GM12878 (cell line): Measurements from ENCODE around the gene ARFIP1. TPM values are rescaled to one million over a fixed set of nuclear protein-coding genes. Genes with fewer than 3 reads are reported as not detected.

Source experiments
- ATAC-seq: fragments of 200-7000 bp; cut with Tn5 transposase; 3 replicates; pipeline ENCODE4 v1.9.1; 2020; ENCODE audit warnings: mild to moderate bottlenecking, moderate library complexity
- BruUV-seq: library from RNA; stranded (reverse); fragments of 400-500 nt; replicated peaks from 2 replicates; lab custom pipeline; 2021; lab: Mats Ljungman, UMichigan
- CTCF ChIA-PET: fragments of 300-600 bp; sonication (Branson Sonifier 250); formaldehyde crosslinking; extraction: SDS; loops from one replicate; lab custom pipeline; 2021; ENCODE audit warnings: inconsistent platforms; lab: Yijun Ruan, JAX
- POLR2A ChIA-PET: fragments of 350-600 bp; formaldehyde crosslinking; extraction: SDS; loops from one replicate; lab custom pipeline; 2021; ENCODE audit warnings: inconsistent platforms; lab: Charles Lee
- RAD21 ChIA-PET: fragments of 300-600 bp; sonication (Branson Sonifier 250); formaldehyde crosslinking; loops from one replicate; lab custom pipeline; 2023; ENCODE audit warnings: antibody characterized with exemption; ENCODE audit not compliant: unreplicated experiment; lab: Charles Lee
- SMC1A ChIA-PET: fragments of 300-600 bp; sonication (Branson Sonifier 250); formaldehyde crosslinking; loops from one replicate; lab custom pipeline; 2023; ENCODE audit not compliant: unreplicated experiment, uncharacterized antibody; lab: Charles Lee
- DNase-seq: peaks from one replicate; pipeline ENCODE4 v3.0.0-alpha.2; 2011; ENCODE audit warnings: low read depth, low spot score
- FAIRE-seq: peaks from 3 replicates; lab custom pipeline; 2011; peaks lifted over from hg19 to GRCh38; lab: Jason Lieb, UNC
- H2AFZ ChIP-seq: 2 replicates; pipeline ENCODE4 v1.6.0; 2011; ENCODE audit warnings: low read depth, low read length, control low read depth; ENCODE audit not compliant: control insufficient read depth
- H3K27ac ChIP-seq: 2 replicates; pipeline ENCODE4 v1.5.1; 2011; ENCODE audit warnings: control low read depth; ENCODE audit not compliant: control insufficient read depth, insufficient read depth
- H3K27me3 ChIP-seq, 2 experiments: replicated peaks in 1 of 2; 2 replicates each; pipeline versions ENCODE4 v1.6.0 to v1.6.1; 2011; ENCODE audit warnings: low read length in 1 of 2; ENCODE audit not compliant: control insufficient read depth in 2 of 2, insufficient read depth in 2 of 2
- H3K36me3 ChIP-seq, 2 experiments: 2 replicates each; pipeline ENCODE4 v1.5.1; 2011; ENCODE audit warnings: low read length in 1 of 2; ENCODE audit not compliant: control insufficient read depth in 2 of 2, insufficient read depth in 2 of 2
- H3K4me1 ChIP-seq: 2 replicates; pipeline ENCODE4 v1.6.1; 2011; ENCODE audit warnings: mild to moderate bottlenecking, low read length, moderate library complexity, mixed read lengths; ENCODE audit not compliant: control insufficient read depth, insufficient read depth
- H3K4me2 ChIP-seq: 2 replicates; pipeline ENCODE4 v1.6.0; 2011; ENCODE audit warnings: control low read depth; ENCODE audit not compliant: control insufficient read depth, insufficient read depth
- H3K4me3 ChIP-seq: fragments of 200-600 bp; sonication (generic); 2 replicates; pipeline ENCODE4 v1.5.1; 2016
- H3K79me2 ChIP-seq: 2 replicates; pipeline ENCODE4 v1.6.0; 2011; ENCODE audit warnings: low read length; ENCODE audit not compliant: control insufficient read depth, insufficient read depth
- H3K9ac ChIP-seq: 2 replicates; pipeline ENCODE4 v1.8.0; 2011; ENCODE audit warnings: low read length, control low read depth, mixed read lengths; ENCODE audit not compliant: control insufficient read depth, insufficient read depth
- H3K9me3 ChIP-seq: replicated peaks from 3 replicates; pipeline ENCODE4 v1.5.1; 2011; ENCODE audit warnings: mild to moderate bottlenecking, low read length; ENCODE audit not compliant: control insufficient read depth, insufficient read depth
- H4K20me1 ChIP-seq: 2 replicates; pipeline ENCODE4 v1.6.0; 2011; ENCODE audit not compliant: control insufficient read depth, insufficient read depth
- BACH1 ChIP-seq: fragments of 450-650 bp; IDR thresholded peaks from 2 replicates; pipeline ENCODE4 v1.6.1; 2017; ENCODE audit warnings: mild to moderate bottlenecking, borderline replicate concordance
- CEBPB ChIP-seq, 2 experiments: fragments of 150-350 bp in 1 of 2; IDR thresholded peaks; 2 replicates each; pipeline ENCODE4 v1.6.1; 2012 to 2014; ENCODE audit warnings: low read depth in 2 of 2, low read length in 2 of 2, borderline replicate concordance in 1 of 2, inconsistent platforms in 1 of 2
- EP300 ChIP-seq, 2 experiments: fragments of 150-350 bp in 1 of 2; IDR thresholded peaks; 2 replicates each; pipeline ENCODE4 v1.6.1; 2011 to 2012; ENCODE audit warnings: low read depth in 2 of 2, low read length in 2 of 2, borderline replicate concordance in 1 of 2, improper control_type of control experiment in 1 of 2, inconsistent platforms in 1 of 2; ENCODE audit not compliant: control insufficient read depth in 1 of 2
- IRF3 ChIP-seq: fragments of 450-650 bp; IDR thresholded peaks from 2 replicates; pipeline ENCODE4 v1.6.1; 2014; ENCODE audit warnings: mild to moderate bottlenecking
- MLLT1 ChIP-seq: fragments of 450-650 bp; IDR thresholded peaks from 2 replicates; pipeline ENCODE4 v1.6.1; 2016; ENCODE audit warnings: mild to moderate bottlenecking
- NFYB ChIP-seq: IDR thresholded peaks from 2 replicates; pipeline ENCODE4 v1.6.1; 2011; ENCODE audit warnings: low read depth, mild to moderate bottlenecking, low read length, improper control_type of control experiment, moderate library complexity; ENCODE audit not compliant: insufficient read depth
- NKRF ChIP-seq: fragments of 450-650 bp; conservative IDR thresholded peaks from 2 replicates; pipeline ENCODE4 v1.6.1; 2017; ENCODE audit warnings: mild to moderate bottlenecking, moderate library complexity
- NR2C1 ChIP-seq: fragments of 450-650 bp; IDR thresholded peaks from 2 replicates; pipeline ENCODE4 v1.6.1; 2017; ENCODE audit warnings: antibody characterized with exemption, mild to moderate bottlenecking, moderate library complexity
- SUZ12 ChIP-seq: fragments of 200-600 bp; sonication (generic); IDR thresholded peaks from one replicate; pipeline ENCODE4 v1.6.1; 2018; ENCODE audit warnings: antibody characterized with exemption, mild to moderate bottlenecking; ENCODE audit not compliant: unreplicated experiment
- TARDBP ChIP-seq: IDR thresholded peaks from 2 replicates; pipeline ENCODE4 v1.6.1; 2016; ENCODE audit warnings: borderline replicate concordance
- TCF3 ChIP-seq: IDR thresholded peaks from 2 replicates; pipeline ENCODE4 v1.6.1; 2012; ENCODE audit warnings: low read depth, mild to moderate bottlenecking, low read length, borderline replicate concordance; ENCODE audit not compliant: insufficient read depth
- ZBED1 ChIP-seq: IDR thresholded peaks from 2 replicates; pipeline ENCODE4 v1.6.1; 2016; ENCODE audit warnings: borderline replicate concordance
- ZBTB4 ChIP-seq: fragments of 450-650 bp; formaldehyde crosslinking; IDR thresholded peaks from 2 replicates; pipeline ENCODE4 v1.4.0; 2022; ENCODE audit warnings: mild to moderate bottlenecking, moderate library complexity
- ZNF274 ChIP-seq: IDR thresholded peaks from one replicate; pipeline ENCODE4 v1.8.0; 2011; ENCODE audit not compliant: insufficient read length, insufficient read depth
- WGBS: methylation state at CpG from one replicate; pipeline ENCODE4 v1.1.6; 2016; ENCODE audit warnings: low lambda C conversion rate; ENCODE audit not compliant: insufficient replicate concordance, insufficient coverage; ENCODE audit errors: missing lambda C conversion rate; 5-methylcytosine and 5-hydroxymethylcytosine counted together
- in situ Hi-C: fragments of 300-500 bp; cut with MboI; formaldehyde crosslinking; loops from 9 replicates; pipeline ENCODE4 v1.14.3; 2018; ENCODE audit warnings: mixed read lengths
- intact Hi-C: fragments of 100-400 bp; cut with micrococcal nuclease; formaldehyde crosslinking; loops from one replicate; pipeline ENCODE4 v1.14.2; 2022; ENCODE audit not compliant: unreplicated experiment
- polyA plus RNA-seq, 11 experiments: library from polyadenylated mRNA; depleted of rRNA in 4 of 11; unstranded in 6 of 11; stranded (reverse) in 5 of 11; fragments of >200 nt; fragmentation: Nextera tagmentation in 4 of 11; fragmentation: Illumina TruSeq in 1 of 11; extraction: Ambion mirVana in 4 of 11; extraction: Trizol in 1 of 11; gene quantifications; 1 replicate in 1 of 11; 2 replicates in 10 of 11; pipeline versions ENCODE4 v1.2.1 to v1.2.3, GENCODE V29; 2011 to 2016; ENCODE audit warnings: inconsistent platforms in 2 of 11, missing spikeins in 2 of 11, low read depth in 1 of 11
- total RNA-seq, 4 experiments: library from RNA; depleted of rRNA in 3 of 4; stranded (reverse); fragments of >200 nt in 3 of 4; fragmentation: Illumina TruSeq in 1 of 4; extraction: Trizol in 1 of 4; gene quantifications; 2 replicates each; pipeline versions ENCODE4 v1.2.1 to v1.2.3, GENCODE V29; 2013 to 2021

ARFIP1 gene
- total and polyA plus RNA-seq, 10 of the 15 experiments (the other 5 are each of a cell fraction or from before 2014, with no cell fraction given), result 9.5 to 21.7 (median 15.4) TPM

GRCh38 chr4:152734015-152734698, 45.6 kb upstream of the ARFIP1 start:
- in situ Hi-C loops, result loop anchor here (5.0 kb wide), 1 partner anchor 227 kb away; no protein-coding TSS in a partner anchor
- BruUV-seq, result no TSS peak
- no peaks in the 10 kb centered on the region for H3K27me3 ChIP-seq
- H3K9ac ChIP-seq, result no peak overlapping the region
- 64% methylated on average over 5 of the region's 5 CpGs for whole genome bisulfite sequencing
- ATAC-seq (peak; percentile 63), DNase-seq (no peak), FAIRE-seq (no peak)
- H3K9me3 ChIP-seq, result no peaks in the 10 kb centered on the region
- RAD21 ChIA-PET, result interaction anchor here (0.8 to 4.6 kb wide), 17 partner anchors 12 to 325 kb away, joined by 3 to 56 read pairs (median 8); partner anchors contain the start of genes ARFIP1, TIGD4 and TMEM154
- CTCF ChIA-PET, result interaction anchor here (0.7 to 5.7 kb wide), 26 partner anchors 15 to 394 kb away, joined by 3 to 105 read pairs (median 6); partner anchors contain the start of gene TMEM154
- no peaks in the 10 kb centered on the region for H3K36me3 ChIP-seq
- H3K4me3 ChIP-seq, result no peak overlapping the region
- no peaks in the 10 kb centered on the region for H4K20me1 ChIP-seq
- intact Hi-C loops, result loop anchor here (2.0 kb wide), 3 partner anchors 37 to 325 kb away; no protein-coding TSS in a partner anchor
- POLR2A ChIA-PET, result no interaction called here
- H3K4me2 ChIP-seq, result no peak overlapping the region
- no peaks in the 10 kb centered on the region for H3K79me2 ChIP-seq
- SMC1A ChIA-PET, result interaction anchor here (0.6 to 11.8 kb wide), 17 partner anchors 36 to 335 kb away, joined by 3 to 152 read pairs (median 11); partner anchors contain the start of gene TMEM154
- H2AFZ ChIP-seq, result no peak overlapping the region
- no peak overlapping the region for H3K27ac ChIP-seq
- H3K4me1 ChIP-seq, result peaks cover 8% of the 10 kb centered on the region; the same call in 1 of the 2 replicates
- no peak for TF ChIP-seq NFYB
- no peak for TF ChIP-seq NR2C1
- TF ChIP-seq IRF3, result no peak
- no peak for TF ChIP-seq SUZ12
- no peak for TF ChIP-seq EP300 (IDR thresholded peaks at IDR 0.05; ENCODE audit: borderline replicate concordance in 1 of 2, control insufficient read depth in 1 of 2, low read depth in 2 of 2, low read length in 2 of 2)
- TF ChIP-seq ZBTB4 (CRISPR knock-in tag), result no peak
- no peak for TF ChIP-seq MLLT1
- no peak for TF ChIP-seq TARDBP
- TF ChIP-seq NKRF, result no peak
- TF ChIP-seq ZNF274, result no peak
- no peak for TF ChIP-seq BACH1
- no peak for TF ChIP-seq TCF3
- no peak for TF ChIP-seq ZBED1
- TF ChIP-seq CEBPB (IDR thresholded peaks at IDR 0.05; ENCODE audit: borderline replicate concordance in 1 of 2, low read depth in 2 of 2, low read length in 2 of 2), result no peak
